Osteocyte (in vitro differentiated cells): ENCODE measurements around the gene MYL7. TPM values are rescaled to one million over a fixed set of nuclear protein-coding genes. Genes with fewer than 3 reads are reported as not detected.

ENCODE experiments used
- DNase-seq: peaks from one replicate; pipeline ENCODE4 v3.0.0; 2021; ENCODE audit warnings: mixed read lengths; ENCODE audit not compliant: unreplicated experiment; ENCODE audit errors: extremely low spot score
- H3K27ac Mint-ChIP-seq: one replicate; pipeline ENCODE4 v1.8.0; 2021; ENCODE audit warnings: mild to moderate bottlenecking, mixed read lengths; ENCODE audit not compliant: unreplicated experiment
- H3K27me3 Mint-ChIP-seq: one replicate; pipeline ENCODE4 v1.8.0; 2021; ENCODE audit warnings: mixed read lengths; ENCODE audit not compliant: unreplicated experiment
- H3K36me3 Mint-ChIP-seq: one replicate; pipeline ENCODE4 v1.8.0; 2021; ENCODE audit warnings: mixed read lengths; ENCODE audit not compliant: unreplicated experiment
- H3K4me1 Mint-ChIP-seq: one replicate; pipeline ENCODE4 v1.8.0; 2021; ENCODE audit warnings: mixed read lengths; ENCODE audit not compliant: unreplicated experiment
- H3K4me3 Mint-ChIP-seq: one replicate; pipeline ENCODE4 v1.8.0; 2021; ENCODE audit warnings: mild to moderate bottlenecking, moderate library complexity, mixed read lengths; ENCODE audit not compliant: unreplicated experiment
- H3K9me3 Mint-ChIP-seq: one replicate; pipeline ENCODE4 v1.8.0; 2021; ENCODE audit warnings: mixed read lengths; ENCODE audit not compliant: unreplicated experiment
- CTCF ChIP-seq: fragments of 200-600 bp; sonication (generic); IDR thresholded peaks from 2 replicates; pipeline ENCODE4 v1.5.0; 2021; ENCODE audit warnings: antibody characterized with exemption, mild to moderate bottlenecking, moderate library complexity
- total RNA-seq: library from RNA; stranded (reverse); gene quantifications from 2 replicates; pipeline ENCODE4 v1.2.1, GENCODE V29; 2021

Gene MYL7
- total RNA-seq, 1 donor from 2014 or later = not detected

DNA sequence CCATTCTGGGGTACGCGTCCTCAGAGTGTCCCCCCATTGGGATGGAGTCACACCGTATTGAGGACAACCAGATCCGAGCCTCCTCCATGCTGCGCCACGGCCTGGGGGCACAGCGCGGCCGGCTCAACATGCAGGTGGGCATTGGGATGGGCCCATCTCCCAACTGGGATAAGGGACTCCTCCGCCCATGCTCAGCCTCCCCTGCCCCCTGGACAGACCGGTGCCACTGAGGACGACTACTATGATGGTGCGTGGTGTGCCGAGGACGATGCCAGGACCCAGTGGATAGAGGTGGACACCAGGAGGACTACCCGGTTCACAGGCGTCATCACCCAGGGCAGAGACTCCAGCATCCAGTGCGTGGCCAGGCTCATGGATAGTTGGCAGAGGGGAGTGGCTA is 31.1 kb downstream of the MYL7 start:
- no peak for DNase-seq
- no peaks in the 10 kb centered on the region for H3K27me3 Mint-ChIP-seq

GRCh38 chr7:44108768-44109750 is 32.1 kb downstream of the MYL7 start:
- no peaks in the 10 kb centered on the region for H3K9me3 Mint-ChIP-seq
- H3K4me1 Mint-ChIP-seq = peaks cover 30% of the 10 kb centered on the region
- DNase-seq = no peak
- no peak for TF ChIP-seq CTCF
- H3K27me3 Mint-ChIP-seq = no peaks in the 10 kb centered on the region
- H3K36me3 Mint-ChIP-seq = peaks cover 31% of the 10 kb centered on the region
- peak overlapping the region; percentile 54 for H3K4me3 Mint-ChIP-seq
- peak overlapping the region; percentile 14 for H3K27ac Mint-ChIP-seq

More for the DNA sequence above, 31.1 kb downstream of the MYL7 start:
- H3K36me3 Mint-ChIP-seq = peaks cover 31% of the 10 kb centered on the region
- no peak overlapping the region for H3K4me3 Mint-ChIP-seq
- no peak for TF ChIP-seq CTCF
- no peaks in the 10 kb centered on the region for H3K9me3 Mint-ChIP-seq
- H3K4me1 Mint-ChIP-seq = peaks cover 31% of the 10 kb centered on the region
- H3K27ac Mint-ChIP-seq = peak overlapping the region; percentile 31

GRCh38 chr7:44107961-44108767 is 33.0 kb downstream of the MYL7 start:
- Mint-ChIP-seq H3K4me3 (peak overlapping the region; percentile 54), H3K36me3 (peaks cover 26% of the 10 kb centered on the region), H3K27me3 (no peaks in the 10 kb centered on the region), H3K4me1 (peaks cover 36% of the 10 kb centered on the region), H3K9me3 (no peaks in the 10 kb centered on the region), H3K27ac (no peak overlapping the region)
- TF ChIP-seq CTCF = no peak
- DNase-seq = no peak

DNA sequence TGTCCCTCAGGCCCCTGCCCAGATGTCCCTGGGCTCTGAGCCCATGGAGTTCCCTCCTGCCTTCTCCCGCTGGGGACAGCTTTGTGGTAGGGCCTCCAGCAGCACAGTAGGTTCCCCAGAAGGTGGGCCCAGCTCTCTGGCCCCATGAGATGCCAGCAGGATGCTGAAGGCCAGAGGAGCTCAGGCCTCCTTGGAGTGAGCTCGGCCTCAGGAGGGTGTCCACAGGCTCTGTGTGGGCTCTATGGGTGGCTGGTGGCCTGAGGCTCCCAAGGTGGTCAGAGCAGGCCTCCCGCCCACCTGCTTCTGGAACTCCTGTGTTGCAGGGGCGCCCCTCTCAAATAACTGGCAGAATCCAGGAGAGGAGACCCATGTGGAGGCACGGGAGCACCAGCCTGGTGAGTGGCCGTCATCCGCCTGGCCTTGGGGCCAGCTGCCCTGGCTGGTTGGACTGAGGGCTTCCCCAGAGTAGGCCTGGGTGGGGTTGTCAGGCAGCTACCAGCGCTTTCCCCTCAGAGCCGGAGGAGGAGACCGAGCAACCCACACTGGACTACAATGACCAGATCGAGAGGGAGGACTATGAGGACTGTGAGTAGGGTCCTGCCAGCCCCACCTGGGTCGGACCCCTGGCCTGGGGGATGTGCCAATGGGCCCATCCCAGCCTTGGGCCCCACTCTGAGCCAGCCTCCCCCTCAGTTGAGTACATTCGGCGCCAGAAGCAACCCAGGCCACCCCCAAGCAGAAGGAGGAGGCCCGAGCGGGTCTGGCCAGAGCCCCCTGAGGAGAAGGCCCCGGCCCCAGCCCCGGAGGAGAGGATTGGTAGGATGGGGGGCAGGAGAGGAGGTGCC is 33.8 kb downstream of the MYL7 start:
- peaks cover 24% of the 10 kb centered on the region for H3K36me3 Mint-ChIP-seq
- peak overlapping the region; percentile 51 for H3K4me3 Mint-ChIP-seq
- peaks cover 44% of the 10 kb centered on the region for H3K4me1 Mint-ChIP-seq
- no peak for TF ChIP-seq CTCF
- no peak for DNase-seq
- peak overlapping the region; percentile 56 for H3K27ac Mint-ChIP-seq
- no peaks in the 10 kb centered on the region for H3K27me3 Mint-ChIP-seq
- H3K9me3 Mint-ChIP-seq = no peaks in the 10 kb centered on the region
